Endothelial cell (in vitro differentiated cells): ENCODE measurements around the gene REG4. TPM values are rescaled to one million over a fixed set of nuclear protein-coding genes. Genes with fewer than 3 reads are reported as not detected.

ENCODE experiments used
- DNase-seq: peaks from one replicate; pipeline ENCODE4 v3.0.0; 2021; ENCODE audit warnings: low spot score
- H3K27ac Mint-ChIP-seq: one replicate; pipeline ENCODE4 v1.8.0; 2021; ENCODE audit warnings: mixed read lengths, inconsistent platforms; ENCODE audit not compliant: unreplicated experiment
- H3K27me3 Mint-ChIP-seq: one replicate; pipeline ENCODE4 v1.8.0; 2021; ENCODE audit warnings: mild to moderate bottlenecking, moderate library complexity, mixed read lengths, inconsistent platforms; ENCODE audit not compliant: unreplicated experiment
- H3K36me3 Mint-ChIP-seq: one replicate; pipeline ENCODE4 v1.8.0; 2021; ENCODE audit warnings: mild to moderate bottlenecking, low read depth, mixed read lengths, inconsistent platforms; ENCODE audit not compliant: unreplicated experiment
- H3K4me1 Mint-ChIP-seq: one replicate; pipeline ENCODE4 v1.8.0; 2021; ENCODE audit warnings: mild to moderate bottlenecking, mixed read lengths, inconsistent platforms; ENCODE audit not compliant: unreplicated experiment
- H3K4me3 Mint-ChIP-seq: one replicate; pipeline ENCODE4 v1.8.0; 2021; ENCODE audit warnings: mild to moderate bottlenecking, mixed read lengths, inconsistent platforms; ENCODE audit not compliant: unreplicated experiment
- H3K9me3 Mint-ChIP-seq: one replicate; pipeline ENCODE4 v1.8.0; 2021; ENCODE audit warnings: mixed read lengths, inconsistent platforms; ENCODE audit not compliant: unreplicated experiment
- CTCF ChIP-seq: fragments of 200-600 bp; sonication (generic); IDR thresholded peaks from one replicate; pipeline ENCODE4 v1.5.0; 2021; ENCODE audit warnings: antibody characterized with exemption; ENCODE audit not compliant: unreplicated experiment
- total RNA-seq: library from RNA; stranded (reverse); fragmentation: NEBNext Ultra II Directional; extraction: Animal tissue kit (Norgen Biotek cat#: 25700); gene quantifications from one replicate; pipeline ENCODE4 v1.2.1, GENCODE V29; 2021; ENCODE audit not compliant: unreplicated experiment

Gene REG4
- total RNA-seq, 1 donor from 2014 or later, result not detected

- H3K9me3 Mint-ChIP-seq, result no peaks in the 10 kb centered on the region
- H3K27me3 Mint-ChIP-seq, result no peaks in the 10 kb centered on the region
These were observed 15.7 kb downstream of the REG4 start for GRCh38 chr1:119795261-119796200.

GRCh38 chr1:119794876-119795240 lies 16.4 kb downstream of the REG4 start:
- H3K4me3 Mint-ChIP-seq, result no peak overlapping the region
- no peak overlapping the region for H3K27ac Mint-ChIP-seq
- H3K27me3 Mint-ChIP-seq, result no peaks in the 10 kb centered on the region
- peaks cover 3% of the 10 kb centered on the region for H3K4me1 Mint-ChIP-seq
- no peaks in the 10 kb centered on the region for H3K36me3 Mint-ChIP-seq
- no peak for DNase-seq
- no peak for TF ChIP-seq CTCF
- H3K9me3 Mint-ChIP-seq, result no peaks in the 10 kb centered on the region

More at GRCh38 chr1:119795261-119796200, 15.7 kb downstream of the REG4 start:
- Mint-ChIP-seq H3K4me3 (no peak overlapping the region), H3K36me3 (no peaks in the 10 kb centered on the region), H3K27ac (no peak overlapping the region), H3K4me1 (peaks cover 3% of the 10 kb centered on the region)
- no peak for DNase-seq
- no peak for TF ChIP-seq CTCF

GRCh38 chr1:119794230-119794875 lies 16.9 kb downstream of the REG4 start:
- Mint-ChIP-seq H3K27ac (no peak overlapping the region), H3K27me3 (no peaks in the 10 kb centered on the region), H3K4me1 (peaks cover 3% of the 10 kb centered on the region), H3K36me3 (no peaks in the 10 kb centered on the region), H3K4me3 (no peak overlapping the region), H3K9me3 (no peaks in the 10 kb centered on the region)
- DNase-seq, result no peak
- TF ChIP-seq CTCF, result no peak

- peaks cover 3% of the 10 kb centered on the region for H3K4me1 Mint-ChIP-seq
- H3K9me3 Mint-ChIP-seq, result no peaks in the 10 kb centered on the region
- no peak for DNase-seq
These were observed 19.9 kb downstream of the REG4 start for GRCh38 chr1:119791377-119791776.

More at GRCh38 chr1:119791377-119791776, 19.9 kb downstream of the REG4 start:
- Mint-ChIP-seq H3K4me3 (no peak overlapping the region), H3K27ac (no peak overlapping the region), H3K36me3 (no peaks in the 10 kb centered on the region), H3K27me3 (no peaks in the 10 kb centered on the region)
- no peak for TF ChIP-seq CTCF
